Measurements from ENCODE around the gene NRXN3. TPM values are rescaled to one million over a fixed set of nuclear protein-coding genes. Genes with fewer than 3 reads are reported as not detected.

Gene NRXN3
- total RNA-seq, 1 experiment from 2014 or later: 1.1 TPM

- Histone ChIP-seq H2AFZ (ENCODE audit: low read length) (no peak overlapping the region), H3K4me3 (ENCODE audit: low read length) (no peak overlapping the region), H3K4me2 (ENCODE audit: low read length) (no peak overlapping the region), H3K9ac (ENCODE audit: low read length) (no peak overlapping the region), H3K9me2 (replicated peaks; ENCODE audit: low read length) (no peaks in the 10 kb centered on the region), H3K4me1 (ENCODE audit: insufficient read depth, low read length) (no peaks in the 10 kb centered on the region), H3K27me3 (ENCODE audit: low read length) (no peaks in the 10 kb centered on the region), H3K79me2 (ENCODE audit: low read length) (no peaks in the 10 kb centered on the region), H3F3A (ENCODE audit: low read length, unreplicated experiment) (no peaks in the 10 kb centered on the region), H4K20me1 (ENCODE audit: low read length) (no peaks in the 10 kb centered on the region), H3K27ac (ENCODE audit: low read length) (no peak overlapping the region), H3K9me3 (ENCODE audit: low read length) (no peaks in the 10 kb centered on the region; the same call in 1 of the 2 replicates), H3K36me3 (ENCODE audit: low read depth, low read length) (no peaks in the 10 kb centered on the region)
- no peak for TF ChIP-seq EZH2phosphoT487 (IDR thresholded peaks at IDR 0.05; ENCODE audit: borderline replicate concordance, low read length)
- TF ChIP-seq CTCF (conservative IDR thresholded peaks at IDR 0.05; ENCODE audit: low read depth, low read length): no peak
- no peak for TF ChIP-seq EZH2 (IDR thresholded peaks at IDR 0.05; ENCODE audit: low read length, unreplicated experiment)
- ATAC-seq: no peak
- no peak for DNase-seq
- CTCF ChIA-PET: no interaction called here
- intact Hi-C loops (cut with micrococcal nuclease): no loop called here
- POLR2A ChIA-PET (ENCODE audit: unreplicated experiment): no interaction called here
- BruUV-seq (replicated peaks): no TSS peak
Measured at GRCh38 chr14:78576437-78577166, 406.4 kb downstream of the NRXN3 start.

GRCh38 chr14:78581229-78581628 lies 411.1 kb downstream of the NRXN3 start:
- H3F3A ChIP-seq (ENCODE audit: low read length, unreplicated experiment): no peaks in the 10 kb centered on the region
- no peak overlapping the region for H3K9ac ChIP-seq (ENCODE audit: low read length)
- ChIA-PET POLR2A (ENCODE audit: unreplicated experiment) (no interaction called here), CTCF (no interaction called here)
- H3K79me2 ChIP-seq (ENCODE audit: low read length): no peaks in the 10 kb centered on the region
- no peaks in the 10 kb centered on the region for H3K27me3 ChIP-seq (ENCODE audit: low read length)
- no peaks in the 10 kb centered on the region for H4K20me1 ChIP-seq (ENCODE audit: low read length)
- no peaks in the 10 kb centered on the region for H3K9me2 ChIP-seq (replicated peaks; ENCODE audit: low read length)
- no peak overlapping the region for H2AFZ ChIP-seq (ENCODE audit: low read length)
- H3K9me3 ChIP-seq (ENCODE audit: low read length): no peaks in the 10 kb centered on the region
- H3K4me2 ChIP-seq (ENCODE audit: low read length): no peak overlapping the region
- TF ChIP-seq CTCF (conservative IDR thresholded peaks at IDR 0.05; ENCODE audit: low read depth, low read length) (no peak), EZH2 (IDR thresholded peaks at IDR 0.05; ENCODE audit: low read length, unreplicated experiment) (no peak)
- H3K36me3 ChIP-seq (ENCODE audit: low read depth, low read length): no peaks in the 10 kb centered on the region
- intact Hi-C loops (cut with micrococcal nuclease): no loop called here
- no TSS peak for BruUV-seq (replicated peaks)
- no peaks in the 10 kb centered on the region for H3K4me1 ChIP-seq (ENCODE audit: insufficient read depth, low read length)
- no peak overlapping the region for H3K4me3 ChIP-seq (ENCODE audit: low read length)
- DNase-seq (no peak), ATAC-seq (no peak)
- H3K27ac ChIP-seq (ENCODE audit: low read length): no peak overlapping the region

GRCh38 chr14:78586681-78587080 lies 416.5 kb downstream of the NRXN3 start:
- Histone ChIP-seq H3K79me2 (ENCODE audit: low read length) (no peaks in the 10 kb centered on the region), H3K27me3 (ENCODE audit: low read length) (no peaks in the 10 kb centered on the region), H3K9me3 (ENCODE audit: low read length) (no peaks in the 10 kb centered on the region), H3K4me3 (ENCODE audit: low read length) (no peak overlapping the region), H3K9me2 (replicated peaks; ENCODE audit: low read length) (no peaks in the 10 kb centered on the region), H3K27ac (ENCODE audit: low read length) (no peak overlapping the region), H2AFZ (ENCODE audit: low read length) (no peak overlapping the region), H3F3A (ENCODE audit: low read length, unreplicated experiment) (no peaks in the 10 kb centered on the region), H3K36me3 (ENCODE audit: low read depth, low read length) (no peaks in the 10 kb centered on the region), H3K9ac (ENCODE audit: low read length) (no peak overlapping the region), H4K20me1 (ENCODE audit: low read length) (no peaks in the 10 kb centered on the region), H3K4me2 (ENCODE audit: low read length) (no peak overlapping the region), H3K4me1 (ENCODE audit: insufficient read depth, low read length) (no peaks in the 10 kb centered on the region)
- no TSS peak for BruUV-seq (replicated peaks)
- no peak for DNase-seq
- TF ChIP-seq EZH2phosphoT487 (IDR thresholded peaks at IDR 0.05; ENCODE audit: borderline replicate concordance, low read length) (no peak), CTCF (conservative IDR thresholded peaks at IDR 0.05; ENCODE audit: low read depth, low read length) (no peak), EZH2 (IDR thresholded peaks at IDR 0.05; ENCODE audit: low read length, unreplicated experiment) (no peak)
- ATAC-seq: no peak
- intact Hi-C loops (cut with micrococcal nuclease): no loop called here
- POLR2A ChIA-PET (ENCODE audit: unreplicated experiment): no interaction called here
- CTCF ChIA-PET: no interaction called here
